Breast epithelium (tissue), 3 donors: Measurements from ENCODE around the gene IQSEC2.

Experiments used
- POLR2A ChIP-seq: fragments of 450-650 bp; IDR thresholded peaks from one replicate; pipeline ENCODE4 v1.6.1; 2016; ENCODE audit warnings: antibody characterized with exemption, mild to moderate bottlenecking, moderate library complexity
- TF ChIP-seq, protein P1 (sequence below), 3 donors: fragments of 450-650 bp; IDR thresholded peaks; one replicate each; pipeline ENCODE4 v1.5.1; 2016 to 2017; ENCODE audit warnings: antibody characterized with exemption in 3 of 3, mild to moderate bottlenecking in 3 of 3, moderate library complexity in 3 of 3

GRCh38 chrX:53287493-53288138, 6.2 kb upstream of the IQSEC2 start:
- TF ChIP-seq, protein P1, sequence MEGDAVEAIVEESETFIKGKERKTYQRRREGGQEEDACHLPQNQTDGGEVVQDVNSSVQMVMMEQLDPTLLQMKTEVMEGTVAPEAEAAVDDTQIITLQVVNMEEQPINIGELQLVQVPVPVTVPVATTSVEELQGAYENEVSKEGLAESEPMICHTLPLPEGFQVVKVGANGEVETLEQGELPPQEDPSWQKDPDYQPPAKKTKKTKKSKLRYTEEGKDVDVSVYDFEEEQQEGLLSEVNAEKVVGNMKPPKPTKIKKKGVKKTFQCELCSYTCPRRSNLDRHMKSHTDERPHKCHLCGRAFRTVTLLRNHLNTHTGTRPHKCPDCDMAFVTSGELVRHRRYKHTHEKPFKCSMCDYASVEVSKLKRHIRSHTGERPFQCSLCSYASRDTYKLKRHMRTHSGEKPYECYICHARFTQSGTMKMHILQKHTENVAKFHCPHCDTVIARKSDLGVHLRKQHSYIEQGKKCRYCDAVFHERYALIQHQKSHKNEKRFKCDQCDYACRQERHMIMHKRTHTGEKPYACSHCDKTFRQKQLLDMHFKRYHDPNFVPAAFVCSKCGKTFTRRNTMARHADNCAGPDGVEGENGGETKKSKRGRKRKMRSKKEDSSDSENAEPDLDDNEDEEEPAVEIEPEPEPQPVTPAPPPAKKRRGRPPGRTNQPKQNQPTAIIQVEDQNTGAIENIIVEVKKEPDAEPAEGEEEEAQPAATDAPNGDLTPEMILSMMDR (IDR thresholded peaks at IDR 0.05), result no peak
- no peak for TF ChIP-seq POLR2A
